ENCODE measurements around the gene CD48.
"Not testable (repeated sequence)": the region's sequence is repeated elsewhere in the genome, so short reads cannot be mapped to it uniquely, and the experiment has no call there.

CD48 gene

DNA sequence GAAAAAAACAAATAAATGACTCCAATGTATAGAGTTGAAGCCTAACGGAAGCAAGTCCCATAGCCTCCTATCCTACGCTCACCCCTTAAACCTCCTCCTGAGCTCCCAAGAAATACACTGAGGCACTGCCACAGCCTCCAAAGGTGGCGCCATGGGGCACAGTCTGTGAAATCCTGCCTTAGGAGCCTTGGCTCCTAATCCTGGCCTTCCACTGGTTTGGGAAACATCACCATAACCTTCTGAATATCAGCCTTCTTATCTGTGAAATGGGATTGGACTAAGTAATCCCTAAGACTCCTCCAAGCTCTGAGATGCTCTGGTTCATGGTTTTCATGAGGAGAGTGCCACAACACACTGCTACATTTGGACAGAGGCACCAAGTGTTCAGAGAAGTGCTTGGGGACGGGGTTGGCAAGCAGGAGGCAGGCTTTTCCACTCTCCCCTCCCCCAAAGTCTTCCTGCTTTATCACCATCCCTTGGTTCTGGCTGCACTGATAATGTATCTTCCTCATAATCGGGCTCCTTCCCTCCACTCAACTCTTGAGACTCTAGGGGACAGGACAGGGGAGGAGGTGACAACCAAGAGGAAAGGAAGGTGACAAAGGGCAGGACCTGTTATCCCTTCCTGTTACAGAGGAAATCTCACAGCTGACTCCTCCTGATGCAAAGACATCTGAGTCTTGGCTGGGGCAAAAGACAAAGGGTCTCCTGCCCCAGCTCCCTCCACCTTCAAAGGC, 30.2 kb upstream of the CD48 start:
- DNase-seq = no peak

DNA sequence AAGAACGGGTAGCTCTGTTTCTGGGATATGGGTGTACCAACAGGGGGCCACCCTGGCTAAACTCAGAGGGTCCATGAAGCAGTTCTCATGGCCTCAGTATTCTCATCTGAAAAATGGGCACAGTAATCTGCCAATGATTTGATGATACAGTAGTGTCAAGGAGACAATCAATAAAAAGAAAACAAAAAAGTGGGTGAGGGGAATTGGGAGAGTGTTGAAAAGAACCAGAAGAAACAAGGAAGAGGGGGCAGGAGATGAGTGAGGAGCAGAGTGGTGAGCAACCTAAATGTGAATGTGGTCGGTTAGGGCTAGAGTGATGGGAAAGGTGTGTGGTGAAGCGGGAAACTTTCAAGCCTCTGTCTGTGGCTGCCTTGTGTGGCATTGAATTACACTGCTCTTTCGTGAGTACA, 29.5 kb upstream of the CD48 start:
- no peak for DNase-seq

DNA sequence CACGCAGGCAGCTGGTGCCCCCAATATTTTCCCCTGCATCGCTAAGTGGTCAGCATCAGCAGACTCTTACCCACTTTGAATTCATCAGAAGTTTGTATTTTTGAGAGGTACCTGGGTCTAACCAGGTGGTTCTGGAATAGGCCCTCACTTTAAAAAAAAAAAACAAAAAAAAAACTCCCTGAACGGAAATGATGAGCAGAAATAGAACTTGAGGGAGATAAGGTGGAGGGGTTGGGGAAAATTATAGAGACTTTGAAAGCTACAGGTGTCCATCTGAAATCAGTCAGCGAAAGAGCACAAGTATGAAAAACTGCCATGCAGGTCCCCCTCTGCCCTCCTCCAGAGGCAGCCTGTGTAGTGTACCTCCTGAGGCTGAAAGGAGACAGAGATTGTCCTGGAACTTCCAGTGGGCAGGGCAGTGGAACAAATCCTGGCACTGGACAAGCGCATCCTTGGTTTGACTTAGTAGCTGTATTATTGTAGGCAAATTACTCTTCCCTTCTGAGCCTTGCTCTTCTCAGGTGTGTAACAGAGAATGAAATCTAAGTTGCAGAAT, 28.6 kb upstream of the CD48 start:
- no peak for DNase-seq

DNA sequence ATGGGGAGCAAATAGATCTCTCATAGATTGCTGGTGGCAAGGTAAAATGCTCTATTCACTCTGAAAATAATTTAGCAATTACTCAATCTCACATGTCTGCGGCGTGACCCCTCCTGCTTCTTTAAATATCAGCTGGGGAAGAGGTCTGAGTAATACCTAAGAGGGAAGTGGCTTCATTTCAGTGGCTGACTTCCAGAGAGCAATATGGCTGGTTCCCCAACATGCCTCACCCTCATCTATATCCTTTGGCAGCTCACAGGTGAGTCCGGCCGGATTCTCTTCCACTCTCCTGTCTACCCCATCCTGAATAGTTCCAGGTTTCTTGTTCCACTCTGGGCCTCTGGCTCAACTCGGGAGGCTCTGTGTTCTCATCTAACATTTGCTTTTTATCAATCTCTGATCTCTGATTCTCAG, 27.5 kb upstream of the CD48 start, which contains the start of gene SLAMF7:
Gene SLAMF7 (plus strand): TSS at position 150 of the 414 bp plus-strand sequence. CDS start 55 bp downstream, at position 205.
- DNase-seq = no peak

DNA sequence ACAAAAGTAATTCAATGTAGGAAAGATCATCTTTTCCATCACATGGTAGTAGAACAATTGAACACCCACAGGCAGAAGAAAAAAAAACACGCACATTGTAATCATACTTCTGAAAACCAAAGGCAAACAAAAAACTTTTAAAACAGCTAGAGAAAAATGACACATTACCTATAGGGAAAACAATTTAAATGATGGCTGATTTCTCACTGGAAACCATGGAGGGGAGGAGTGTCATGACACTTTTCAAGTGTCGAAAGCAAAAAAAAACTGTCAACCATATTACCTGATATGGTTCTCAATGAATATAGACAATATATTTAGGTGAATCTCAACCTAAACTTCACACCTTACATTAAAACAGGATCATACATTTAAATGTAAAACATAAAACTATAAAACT, 26.6 kb upstream of the CD48 start:
- DNase-seq = no peak

DNA sequence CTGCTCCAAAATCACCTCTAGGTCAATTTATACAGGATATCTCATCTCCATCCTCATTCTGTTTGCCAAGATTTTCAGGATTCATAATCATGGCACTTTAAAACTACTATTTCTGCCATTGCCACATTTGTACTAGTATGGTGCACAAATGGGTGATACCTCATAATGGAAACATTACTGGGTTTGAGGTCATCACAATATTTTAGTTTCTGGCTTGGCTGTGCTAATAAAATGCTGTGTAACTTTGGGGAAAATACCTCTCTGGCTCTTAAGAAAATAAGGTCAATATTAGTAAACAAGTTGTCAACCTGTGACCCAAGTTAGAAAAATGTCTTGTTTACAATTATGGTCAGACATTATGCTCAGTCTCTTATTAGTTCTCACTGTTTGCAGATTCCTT, 22.7 kb upstream of the CD48 start:
- no peak for DNase-seq

DNA sequence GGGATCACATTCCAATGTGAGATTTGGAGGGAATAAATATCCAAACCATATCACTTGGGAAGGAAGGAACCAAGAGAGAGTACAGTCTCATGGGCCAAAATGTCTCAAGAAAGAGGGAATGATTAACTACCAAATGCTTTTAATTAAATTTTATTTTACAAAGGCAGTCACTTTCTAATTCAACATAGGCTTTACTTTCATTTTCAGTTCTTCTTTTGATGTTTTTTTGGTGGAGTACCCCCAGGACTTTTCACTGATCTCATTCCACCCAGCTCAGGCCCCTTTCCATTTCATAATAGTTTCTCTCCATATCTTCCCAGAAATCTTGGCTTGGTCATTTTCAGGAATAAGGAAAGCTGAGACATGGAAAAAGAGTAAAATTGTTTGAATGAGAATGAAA, 22.3 kb upstream of the CD48 start:
- no peak for DNase-seq

DNA sequence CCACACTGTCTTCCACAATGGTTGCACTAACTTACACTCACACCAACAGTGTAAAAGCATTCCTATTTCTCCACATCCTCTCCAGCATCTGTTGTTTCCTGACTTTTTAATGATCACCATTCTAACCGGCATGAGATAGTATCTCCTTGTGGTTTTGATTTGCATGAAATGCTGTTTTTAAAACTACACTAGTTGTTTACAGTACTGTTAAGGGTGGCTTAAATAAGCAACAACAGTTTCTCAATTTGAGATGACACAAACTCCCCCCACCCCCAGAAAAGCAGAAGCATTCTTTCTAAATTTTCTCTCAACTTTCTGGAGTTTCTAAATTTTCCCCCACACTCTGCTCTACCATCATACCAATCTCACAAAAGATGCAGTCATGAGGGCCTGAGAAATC, 20.4 kb upstream of the CD48 start:
- no peak for DNase-seq

DNA sequence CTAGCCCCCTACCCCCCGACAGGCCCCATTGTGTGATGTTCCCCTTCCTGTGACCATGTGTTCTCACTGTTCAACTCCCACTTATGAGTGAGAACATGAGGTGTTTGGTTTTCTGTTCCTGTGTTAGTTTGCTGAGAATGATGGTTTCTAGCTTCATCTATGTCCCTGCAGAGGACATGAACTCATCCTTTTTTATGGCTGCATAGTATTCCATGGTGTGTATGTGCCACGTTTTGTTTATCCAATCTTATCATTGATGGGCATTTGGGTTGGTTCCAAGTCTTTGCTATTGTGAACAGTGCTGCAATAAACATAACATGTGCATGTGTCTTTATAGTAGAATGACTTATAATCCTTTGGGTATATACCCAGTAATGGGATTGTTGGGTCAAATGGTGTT, 19.9 kb upstream of the CD48 start:
- DNase-seq = not testable (repeated sequence)

DNA sequence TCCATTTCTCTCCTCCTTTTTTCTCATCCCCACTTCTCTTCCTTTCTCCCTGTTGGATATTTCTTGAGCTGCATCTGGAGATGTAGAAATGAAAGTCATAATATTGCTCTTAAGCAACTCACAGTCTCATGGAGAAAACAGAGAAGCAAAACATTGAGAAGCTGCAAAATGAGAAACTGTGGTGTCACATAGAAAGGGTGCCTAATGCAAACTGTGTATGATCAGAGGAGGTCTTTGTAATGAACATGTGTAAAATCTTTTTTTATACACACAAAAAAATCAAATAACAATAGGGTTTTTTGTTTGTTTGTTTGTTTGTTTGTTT, 15.7 kb upstream of the CD48 start:
- no peak for DNase-seq

DNA sequence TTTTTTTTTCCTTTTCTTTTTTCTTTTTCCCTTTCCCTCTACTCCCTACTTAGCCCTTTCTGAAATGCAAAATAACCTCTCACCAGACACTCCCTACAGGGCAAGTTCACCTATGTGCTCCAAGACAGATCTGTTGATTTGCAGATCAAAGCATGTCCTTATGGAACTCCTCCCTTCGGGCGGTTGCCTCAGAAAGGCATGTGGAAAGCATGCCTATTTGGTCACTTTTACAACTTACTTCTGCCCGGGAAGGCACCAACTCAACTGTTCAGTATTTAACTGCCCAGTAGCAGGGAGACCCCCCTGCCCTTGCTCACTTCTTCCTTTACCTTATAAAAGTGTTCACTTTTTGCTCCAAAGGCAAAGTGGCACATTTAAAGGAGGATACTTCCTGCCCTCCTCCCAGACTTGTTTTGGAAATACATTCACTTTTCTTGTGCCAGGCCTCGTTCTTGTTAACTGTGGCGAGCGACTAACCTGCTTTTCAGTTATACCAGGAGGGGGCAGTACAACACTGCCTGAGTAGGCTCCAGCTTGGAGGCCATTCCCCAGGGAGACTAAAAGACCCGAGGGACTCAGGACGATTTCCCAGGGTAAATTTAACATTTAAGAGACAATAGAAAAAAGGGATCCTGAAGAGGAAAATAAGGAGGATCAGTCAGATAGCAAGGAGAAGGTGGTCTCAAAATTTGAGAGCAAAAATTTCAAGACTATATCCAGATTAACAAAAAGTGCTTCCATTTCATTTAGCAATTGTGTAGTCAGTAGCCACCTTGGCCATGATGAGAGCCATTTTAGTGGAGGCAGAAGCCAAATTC, 15.1 kb upstream of the CD48 start:
- peak; percentile 50 to 51 for DNase-seq

DNA sequence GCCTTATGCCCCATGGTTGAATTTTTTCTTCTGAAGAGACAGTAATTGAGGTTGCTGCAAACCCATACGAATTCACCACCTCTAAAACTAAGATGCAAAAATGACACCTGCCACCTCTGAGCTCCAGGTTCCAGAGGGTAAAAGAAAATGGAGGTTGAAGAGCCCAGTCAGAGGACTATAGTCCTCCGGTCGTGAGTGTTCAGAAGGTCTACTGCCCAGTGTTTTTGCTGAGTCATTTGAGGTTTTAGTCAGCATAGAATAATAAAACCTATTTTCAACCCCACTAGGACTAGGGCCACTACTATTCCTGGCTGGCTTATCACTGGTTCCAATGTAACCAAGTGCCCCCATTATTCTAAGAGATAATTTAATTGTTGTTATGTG, 14.5 kb upstream of the CD48 start:
- no peak for DNase-seq

DNA sequence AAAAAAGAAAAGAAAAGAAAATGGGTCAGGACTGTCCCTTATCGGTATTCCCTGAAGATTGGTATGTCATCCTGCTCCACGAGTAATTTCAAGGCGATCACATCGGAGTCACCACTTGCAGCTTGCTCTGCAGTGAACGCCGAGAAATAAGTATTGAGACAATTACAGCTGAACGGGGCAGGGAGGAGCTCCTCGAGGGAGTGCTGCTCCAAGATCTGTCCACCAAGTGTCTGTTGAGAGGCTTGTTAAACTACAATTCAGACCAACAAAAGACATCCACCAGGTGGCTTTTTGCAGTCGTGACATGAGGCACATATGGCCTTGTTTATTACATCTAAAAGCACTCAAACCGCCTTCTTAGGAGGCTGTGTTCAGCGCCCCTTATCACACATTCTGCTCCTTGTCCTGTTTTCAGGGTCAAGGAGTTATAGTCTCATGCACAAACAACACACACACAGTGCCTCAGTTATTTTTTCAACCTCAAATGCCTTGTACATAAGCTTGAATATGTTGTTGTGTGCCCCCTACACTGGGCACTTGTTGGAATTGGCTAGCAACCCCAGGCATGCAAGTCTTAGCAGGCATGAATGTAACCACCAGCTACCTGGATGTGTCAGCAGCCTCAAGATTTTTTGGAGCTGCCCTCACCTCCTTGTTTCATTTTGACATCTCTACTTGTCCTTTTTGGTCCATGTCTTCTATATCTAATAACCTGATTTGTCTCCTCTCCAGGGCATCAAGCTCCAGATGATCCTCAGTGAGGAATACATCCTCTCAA, 13.0 kb upstream of the CD48 start:
- DNase-seq = no peak

DNA sequence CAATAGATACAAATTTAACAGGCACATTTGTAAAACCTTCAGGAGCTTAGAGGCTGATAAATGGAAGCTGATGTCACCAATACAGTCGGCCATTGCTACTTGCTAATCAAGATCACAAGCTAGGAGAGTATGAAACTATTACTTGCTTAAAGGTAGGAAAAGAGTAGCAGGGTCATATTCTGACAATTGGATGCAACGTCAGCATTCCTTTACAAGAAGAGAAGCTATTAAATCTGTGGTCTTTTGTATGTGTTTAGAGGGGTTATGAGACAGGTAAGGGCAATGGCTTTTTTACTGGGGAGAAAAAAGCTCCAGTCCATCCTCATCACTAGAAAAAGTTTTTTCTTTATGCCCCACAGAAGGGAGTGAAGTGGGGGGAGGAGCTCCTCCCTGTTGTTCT, 11.7 kb upstream of the CD48 start:
- DNase-seq = no peak

DNA sequence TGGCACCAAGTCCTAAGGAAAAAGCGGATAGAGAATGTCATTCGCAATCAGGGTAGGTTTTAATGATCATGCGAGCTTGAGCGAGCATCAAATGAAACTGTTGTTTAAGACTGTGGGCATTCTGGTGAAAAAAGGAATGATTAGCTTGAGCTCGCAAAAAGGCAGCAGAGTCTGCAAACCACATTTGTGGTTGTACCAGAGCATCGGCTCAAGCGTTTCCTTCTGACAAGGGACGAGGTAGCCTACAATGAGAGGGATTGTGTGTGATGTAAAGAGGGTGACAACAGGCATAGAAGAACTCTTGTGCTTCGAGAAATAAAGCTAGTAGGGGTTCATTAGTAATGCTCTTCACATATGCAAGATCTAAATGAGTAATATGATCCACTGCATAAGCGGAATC, 11.1 kb upstream of the CD48 start:
- no peak for DNase-seq

DNA sequence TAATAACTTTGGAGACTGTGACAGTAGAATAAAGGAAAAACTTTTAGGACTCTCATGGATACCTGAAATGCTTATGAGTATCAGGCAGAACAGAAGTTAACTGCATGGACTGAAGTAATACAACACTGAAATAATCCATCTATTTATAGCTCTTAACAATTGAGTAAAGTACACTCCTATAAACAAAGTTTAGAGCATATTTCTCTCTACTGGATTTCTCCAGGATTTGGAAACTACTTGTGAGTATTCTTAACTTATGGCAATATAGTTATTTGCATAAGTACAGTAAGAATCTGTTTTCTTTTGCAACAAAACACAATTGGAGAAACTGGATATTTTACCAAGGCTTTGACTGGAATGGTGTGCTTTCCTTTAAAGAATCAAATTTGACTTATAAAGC, 9.9 kb upstream of the CD48 start:
- DNase-seq = no peak

DNA sequence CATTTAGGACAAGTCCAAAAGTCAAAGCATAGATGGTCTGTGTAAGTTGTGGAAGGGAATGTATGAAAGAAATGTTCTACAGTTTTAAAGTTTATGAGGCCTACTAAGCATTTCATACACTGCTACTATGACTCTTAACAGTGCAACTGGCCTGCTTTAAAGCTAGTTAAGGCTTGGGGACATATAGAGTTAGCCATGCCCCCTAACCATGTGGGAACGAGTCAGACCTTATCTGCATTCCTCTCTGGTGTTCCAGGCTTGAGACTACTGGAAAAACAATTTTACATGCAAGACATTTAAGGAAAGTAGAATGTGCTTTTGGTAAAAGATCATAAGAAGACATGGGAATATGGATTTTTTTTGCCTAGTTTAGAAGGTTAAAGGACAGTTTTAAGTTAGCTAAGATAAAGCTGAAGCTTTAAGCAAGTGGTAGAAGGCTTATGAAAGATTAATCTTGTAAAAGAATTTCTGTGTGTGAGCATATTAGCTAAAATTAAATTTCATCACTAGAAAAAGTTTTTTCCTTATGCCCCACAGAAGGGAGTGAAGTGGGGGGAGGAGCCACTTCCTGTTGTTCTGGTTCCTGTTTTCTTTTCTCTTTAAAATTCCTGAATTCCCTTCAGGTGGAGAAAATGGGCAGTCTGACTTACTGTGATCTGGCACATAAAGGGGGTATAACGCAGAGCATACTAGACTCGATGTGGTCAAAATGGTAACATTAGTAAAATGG, 8.9 kb upstream of the CD48 start:
- DNase-seq = no peak

DNA sequence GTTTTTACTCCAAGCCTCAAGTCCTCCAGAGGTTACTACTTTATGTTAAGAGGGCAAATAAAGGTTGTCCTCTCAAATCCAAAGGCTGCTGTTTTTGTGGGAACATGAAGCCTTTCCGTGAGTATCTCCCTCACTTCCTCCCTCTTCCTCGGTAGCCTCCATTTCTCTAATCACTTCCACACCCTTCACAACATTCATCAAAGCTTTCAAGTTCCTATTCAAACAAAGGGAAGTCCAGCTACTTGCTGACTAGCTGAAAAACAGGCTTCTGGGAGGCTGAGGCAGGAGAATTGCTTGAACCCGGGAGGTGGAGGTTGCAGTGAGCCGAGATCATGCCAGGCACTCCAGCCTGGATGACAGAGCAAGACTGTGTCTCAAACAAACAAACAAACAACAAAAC, 6.6 kb upstream of the CD48 start:
- no peak for DNase-seq

DNA sequence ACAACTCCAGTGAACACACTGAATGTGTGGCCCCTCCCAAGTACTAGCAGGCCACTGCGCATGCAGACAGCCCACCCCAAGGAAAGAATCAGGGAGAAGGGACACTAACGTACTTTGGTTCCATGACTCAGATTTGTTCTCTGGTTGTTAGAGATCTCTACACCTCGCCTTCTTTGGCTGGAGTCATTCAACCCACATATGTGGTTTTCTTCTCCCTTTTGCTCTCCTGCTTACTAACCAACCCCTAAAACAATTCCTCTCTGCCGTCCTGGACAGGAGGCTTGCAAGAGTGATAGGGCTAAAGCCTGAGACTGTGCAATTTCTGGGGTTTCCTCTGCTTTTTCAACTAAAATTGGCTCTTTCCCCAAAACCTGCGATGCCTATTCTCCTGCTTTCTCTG, 5.7 kb upstream of the CD48 start:
- DNase-seq = no peak

DNA sequence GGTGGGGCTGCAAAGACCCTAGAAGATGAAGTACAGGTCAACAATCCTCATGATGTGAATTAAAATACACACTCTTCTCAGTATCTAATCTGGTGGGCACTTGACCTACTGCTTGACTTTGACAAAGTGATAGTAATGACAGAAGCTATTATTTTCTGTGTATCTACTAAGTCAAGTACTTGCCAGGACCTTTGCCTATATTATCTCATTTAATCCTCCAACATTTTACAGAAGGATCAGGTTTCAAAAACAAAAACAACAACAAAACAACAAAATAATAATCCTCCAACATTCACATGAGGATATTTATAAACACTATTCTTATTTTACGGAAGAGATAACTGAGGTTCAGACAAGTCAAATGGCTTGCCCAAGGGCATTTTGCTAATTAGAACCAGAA, 4.4 kb upstream of the CD48 start:
- no peak for DNase-seq

DNA sequence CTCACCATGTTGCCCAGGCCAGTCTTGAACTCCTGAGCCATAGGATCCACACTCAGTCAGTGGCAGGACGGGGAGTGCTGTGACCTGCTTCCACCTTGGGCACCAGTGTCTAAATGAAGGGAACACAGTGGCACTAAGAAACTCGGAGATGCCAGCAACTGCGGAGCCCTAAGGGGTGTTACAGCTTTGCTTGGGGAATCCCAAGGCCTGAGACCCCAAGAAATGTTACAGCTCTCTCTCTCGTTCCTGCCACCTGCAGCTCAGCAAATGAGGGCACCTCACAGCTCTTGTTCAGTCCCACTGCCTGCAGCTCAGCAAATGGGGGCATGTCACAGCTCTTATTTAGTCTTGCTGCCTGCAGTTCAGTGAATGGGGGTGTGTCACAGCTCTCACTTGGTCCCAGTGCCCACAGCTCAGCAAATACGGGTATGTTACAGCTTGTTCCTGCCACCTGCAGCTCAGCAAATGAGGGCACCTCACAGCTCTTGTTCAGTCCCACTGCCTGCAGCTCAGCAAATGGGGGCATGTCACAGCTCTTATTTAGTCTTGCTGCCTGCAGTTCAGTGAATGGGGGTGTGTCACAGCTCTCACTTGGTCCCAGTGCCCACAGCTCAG, 2.5 kb upstream of the CD48 start:
- DNase-seq = not testable (repeated sequence)

DNA sequence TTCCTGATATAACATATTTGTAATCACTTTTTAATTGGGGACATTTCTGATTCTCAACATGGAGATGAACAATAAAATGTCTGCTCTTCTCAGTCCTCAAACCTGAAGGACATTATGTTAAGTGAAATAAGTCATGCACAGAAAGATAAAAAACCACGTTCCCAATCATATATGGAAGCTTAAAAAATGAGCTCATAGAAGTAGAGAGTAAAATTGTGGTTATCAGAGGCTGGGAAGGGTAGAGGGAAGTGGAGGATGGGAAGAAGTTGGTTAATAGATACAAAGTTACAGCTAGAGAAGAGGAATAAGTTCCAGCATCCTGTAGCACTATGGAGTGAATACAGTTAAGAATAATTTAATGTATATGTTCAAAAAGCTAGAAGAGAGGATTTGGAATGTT, 1.5 kb upstream of the CD48 start:
- DNase-seq = no peak
